Erythroblast (primary cell): ENCODE results near the gene CISTR.

Source experiments
- GATA1 ChIP-seq: IDR thresholded peaks from 2 replicates; pipeline ENCODE4 v1.6.1; 2011; ENCODE audit warnings: low read depth, mild to moderate bottlenecking, control low read depth, low read length, moderate library complexity
- POLR2A ChIP-seq: IDR thresholded peaks from 2 replicates; pipeline ENCODE4 v1.6.1; 2011; ENCODE audit warnings: mild to moderate bottlenecking, low read length

DNA sequence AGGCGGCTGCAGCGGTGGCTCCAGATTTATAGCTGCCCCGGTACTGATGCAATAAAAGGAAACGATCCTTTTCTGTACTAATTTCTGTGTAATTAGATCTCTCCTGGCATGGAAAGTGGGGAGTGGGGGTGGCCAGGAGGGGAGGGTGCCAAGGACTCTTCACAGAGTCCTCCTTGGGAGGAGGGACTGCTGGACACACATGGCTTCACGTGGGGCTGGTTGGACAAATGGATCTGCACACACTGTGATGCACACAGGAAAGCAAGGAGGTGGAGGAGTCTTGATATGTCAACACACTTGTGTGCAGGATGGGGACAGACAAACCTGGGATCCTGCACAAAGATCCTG, 52.1 kb downstream of the CISTR start:
- TF ChIP-seq POLR2A = no peak
- no peak for TF ChIP-seq GATA1
